ENCODE data around the gene PAPPA2. TPM values are rescaled to one million over a fixed set of nuclear protein-coding genes. Genes with fewer than 3 reads are reported as not detected.
"Not testable (repeated sequence)": the region's sequence is repeated elsewhere in the genome, so short reads cannot be mapped to it uniquely, and the experiment has no call there.

The PAPPA2 gene
- total and polyA plus RNA-seq, 7 donors: under 0.01 to 3.9 (median 1.2) TPM; not detected in 1

- intact Hi-C loops (cut with DNase I): no loop called here
- Histone ChIP-seq H3K27me3 (no peaks in the 10 kb centered on the region), H3K27ac (no peak overlapping the region), H3K36me3 (no peaks in the 10 kb centered on the region), H3K9me3 (no peaks in the 10 kb centered on the region), H3K4me1 (no peaks in the 10 kb centered on the region), H3K4me3 (no peak overlapping the region)
- no peak for DNase-seq
- WGBS, 2 donors: 62 to 76% methylated on average over 1 of the region's 1 CpG
- TF ChIP-seq POLR2AphosphoS5 (IDR thresholded peaks at IDR 0.05) (no peak), CTCF (IDR thresholded peaks at IDR 0.05) (no peak), POLR2A (IDR thresholded peaks at IDR 0.05) (no peak)
Measured at GRCh38 chr1:176619261-176619660, 156.3 kb downstream of the PAPPA2 start.

- Histone ChIP-seq H3K27ac (no peak overlapping the region), H3K4me1 (no peaks in the 10 kb centered on the region), H3K36me3 (no peaks in the 10 kb centered on the region), H3K9me3 (no peaks in the 10 kb centered on the region), H3K4me3 (no peak overlapping the region), H3K27me3 (no peaks in the 10 kb centered on the region)
- WGBS, 2 donors: 82 to 84% methylated on average over 3 of the region's 3 CpGs
- DNase-seq: no peak
- intact Hi-C loops (cut with DNase I): no loop called here
- no peak for TF ChIP-seq POLR2A (IDR thresholded peaks at IDR 0.05)
- no peak for TF ChIP-seq POLR2AphosphoS5 (IDR thresholded peaks at IDR 0.05)
- TF ChIP-seq EP300 (IDR thresholded peaks at IDR 0.05): no peak
- no peak for TF ChIP-seq CTCF (IDR thresholded peaks at IDR 0.05)
Measured at GRCh38 chr1:176625365-176625764, 162.4 kb downstream of the PAPPA2 start.

GRCh38 chr1:176626572-176627061 lies 163.6 kb downstream of the PAPPA2 start:
- intact Hi-C loops (cut with DNase I): no loop called here

GRCh38 chr1:176628775-176629174 lies 165.8 kb downstream of the PAPPA2 start:
- 62 to 69% methylated on average over 2 of the region's 2 CpGs for WGBS, 2 donors
- DNase-seq: no peak
- Histone ChIP-seq H3K27ac (no peak overlapping the region), H3K9me3 (no peaks in the 10 kb centered on the region), H3K27me3 (no peaks in the 10 kb centered on the region), H3K36me3 (no peaks in the 10 kb centered on the region), H3K4me1 (no peaks in the 10 kb centered on the region), H3K4me3 (no peak overlapping the region)
- intact Hi-C loops (cut with DNase I): no loop called here
- no peak for TF ChIP-seq EP300 (IDR thresholded peaks at IDR 0.05)
- TF ChIP-seq POLR2AphosphoS5 (IDR thresholded peaks at IDR 0.05): no peak
- no peak for TF ChIP-seq CTCF (IDR thresholded peaks at IDR 0.05)
- no peak for TF ChIP-seq POLR2A (IDR thresholded peaks at IDR 0.05)

More at GRCh38 chr1:176626572-176627061, 163.6 kb downstream of the PAPPA2 start:
- Histone ChIP-seq H3K9me3 (no peaks in the 10 kb centered on the region), H3K27me3 (no peaks in the 10 kb centered on the region), H3K27ac (no peak overlapping the region), H3K4me3 (no peak overlapping the region), H3K4me1 (no peaks in the 10 kb centered on the region), H3K36me3 (no peaks in the 10 kb centered on the region)
- no peak for DNase-seq
- TF ChIP-seq CTCF (IDR thresholded peaks at IDR 0.05) (no peak), POLR2AphosphoS5 (IDR thresholded peaks at IDR 0.05) (no peak), EP300 (IDR thresholded peaks at IDR 0.05) (no peak), POLR2A (IDR thresholded peaks at IDR 0.05) (no peak)
- 90 to 93% methylated on average over 4 of the region's 4 CpGs for WGBS, 2 donors

- H3K27me3 ChIP-seq; H3K27ac ChIP-seq; H3K4me3 ChIP-seq; H3K36me3 ChIP-seq; intact Hi-C loops (cut with DNase I); H3K9me3 ChIP-seq; DNase-seq: not testable (repeated sequence)
- H3K4me1 ChIP-seq: peaks cover 0 to 19% (median 8%) of the 10 kb centered on the region in 4 donors
Measured at GRCh38 chr1:176634733-176635132, 171.8 kb downstream of the PAPPA2 start.

Data from sigmoid colon (tissue), 7 donors.